KOPT-K1 (cell line): ENCODE results near the gene ARHGAP4.

Experiments used
- H3K27ac ChIP-seq: fragments of 200-600 bp; sonication (generic); 2 replicates; pipeline ENCODE4 v1.5.1; 2016; ENCODE audit warnings: antibody characterized with exemption, mild to moderate bottlenecking, low read depth, low read length; ENCODE audit not compliant: poor library complexity, severe bottlenecking
- H3K36me3 ChIP-seq: fragments of 200-600 bp; sonication (generic); 2 replicates; pipeline ENCODE4 v1.5.1; 2017; ENCODE audit warnings: antibody characterized with exemption, mild to moderate bottlenecking, low read length, moderate library complexity; ENCODE audit not compliant: insufficient read depth
- H3K9me3 ChIP-seq: fragments of 200-600 bp; sonication (generic); 2 replicates; pipeline ENCODE4 v1.5.1; 2017; ENCODE audit warnings: antibody characterized with exemption, low read length, mild to moderate bottlenecking; ENCODE audit not compliant: insufficient read depth, poor library complexity, severe bottlenecking

Gene ARHGAP4

DNA sequence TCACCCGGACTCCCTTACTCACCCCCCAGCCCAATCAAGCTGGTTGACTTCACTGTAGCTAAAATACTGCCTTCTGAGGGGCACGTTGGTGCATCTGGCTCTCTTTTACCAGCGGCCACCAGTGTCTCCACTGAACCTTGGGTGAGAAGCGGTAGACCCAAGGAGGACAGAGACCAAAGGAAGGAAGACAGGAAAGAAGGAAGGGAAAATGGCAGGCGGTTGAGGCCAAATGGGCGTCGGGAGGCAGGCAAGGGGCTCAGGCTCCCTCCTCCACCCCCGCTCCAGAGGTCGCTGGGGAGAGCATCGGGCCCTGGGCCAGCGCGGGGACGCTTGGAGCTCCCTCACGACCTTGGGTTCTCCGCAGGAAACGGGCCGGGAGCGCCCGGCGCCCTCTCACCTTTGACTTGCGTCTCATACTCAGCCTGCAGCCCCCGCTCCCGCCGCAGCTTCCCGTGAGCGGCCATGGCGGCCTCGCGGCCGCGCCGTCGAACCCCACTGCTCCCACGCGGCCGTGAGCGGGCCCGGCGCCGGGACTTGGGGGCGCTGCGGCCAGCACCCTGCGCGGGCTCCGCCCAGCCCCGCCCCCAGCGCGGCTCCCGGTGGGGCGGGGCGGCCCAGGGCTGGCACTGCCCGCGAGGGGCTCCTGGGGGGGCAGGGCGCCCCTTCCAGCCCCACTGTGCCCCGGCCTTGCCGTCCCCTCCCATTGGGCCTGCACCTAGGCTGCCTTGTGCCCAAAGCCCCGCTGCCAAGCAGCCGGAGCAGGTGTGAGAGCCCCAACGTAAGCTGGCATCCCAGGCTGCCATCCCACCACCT, at the start of gene ARHGAP4:
Gene ARHGAP4 (minus strand): TSS at position 526 of the 813 bp plus-strand sequence. CDS start 62 bp downstream, at position 464.
- H3K36me3 ChIP-seq = peaks cover 24% of the 10 kb centered on the region
- H3K9me3 ChIP-seq = no peaks in the 10 kb centered on the region
- peak within 1 kb of the TSS; percentile 100 for H3K27ac ChIP-seq

DNA sequence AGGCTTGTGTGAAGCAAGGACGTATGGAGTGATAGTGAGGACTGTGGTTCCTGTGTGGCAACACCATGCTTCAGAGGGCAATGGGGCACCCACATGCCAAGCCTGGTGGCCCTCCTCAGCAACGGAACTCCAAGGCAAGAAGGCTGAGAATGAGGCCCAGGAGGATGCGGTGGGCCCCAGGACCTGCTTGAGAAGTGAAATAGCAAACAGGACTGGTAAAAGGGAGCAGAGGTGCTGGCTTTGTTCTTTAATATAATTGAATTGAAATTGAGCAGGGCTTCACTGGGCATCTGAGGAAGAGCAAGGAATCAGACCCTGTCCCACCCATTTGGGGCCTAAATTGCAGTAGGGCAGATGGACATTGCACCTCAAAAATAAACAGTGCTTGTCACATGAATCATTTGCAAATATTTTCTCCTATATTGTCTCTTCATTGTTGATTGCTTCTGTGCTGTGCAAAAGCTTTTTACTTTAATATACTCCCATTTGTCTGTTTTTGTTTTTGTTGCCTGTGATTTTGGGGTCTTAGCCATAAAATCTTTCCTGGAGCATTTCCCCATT, 48.7 kb upstream of the ARHGAP4 start:
- peak overlapping the region; percentile 100 for H3K27ac ChIP-seq
- no peaks in the 10 kb centered on the region for H3K9me3 ChIP-seq

DNA sequence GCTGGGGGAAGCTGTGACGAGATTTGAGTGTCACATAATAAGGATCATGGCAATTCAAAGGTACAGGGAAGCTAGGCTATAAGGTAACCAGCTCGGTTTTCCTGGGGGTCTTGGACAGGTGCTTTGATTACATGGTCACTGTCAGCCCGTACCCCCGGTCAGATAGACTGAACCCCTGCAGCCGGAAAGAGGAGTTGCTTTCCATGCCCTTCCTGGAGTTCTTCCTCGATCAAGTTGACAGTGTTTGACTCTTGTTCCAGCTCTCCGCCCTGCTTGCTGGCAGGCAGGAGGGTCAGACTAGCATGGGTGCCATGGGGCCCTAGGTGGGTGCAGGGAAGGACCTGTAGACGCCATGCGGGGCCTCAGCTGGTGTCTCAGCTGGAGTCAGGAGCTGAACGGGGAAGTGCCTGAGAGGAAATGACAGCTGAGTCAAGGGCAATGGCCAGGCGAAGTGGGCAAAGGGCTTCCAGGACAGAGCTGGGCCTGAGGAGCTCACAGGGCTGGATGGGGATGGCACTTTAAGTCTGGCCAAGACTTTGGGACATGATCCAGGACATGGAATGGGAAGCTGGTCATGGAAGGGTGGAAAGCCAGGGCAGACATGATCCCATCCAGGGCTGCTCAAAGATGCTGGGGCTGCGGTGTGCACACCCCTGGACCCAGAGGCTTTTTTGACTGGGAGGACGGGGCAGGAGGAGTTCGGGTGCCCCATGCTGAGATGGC, 48.1 kb upstream of the ARHGAP4 start:
- Histone ChIP-seq H3K9me3 (no peaks in the 10 kb centered on the region), H3K36me3 (peaks cover 7% of the 10 kb centered on the region; the same call in 1 of the 2 replicates), H3K27ac (peak overlapping the region; percentile 100)

More for the DNA sequence above, 48.7 kb upstream of the ARHGAP4 start:
- H3K36me3 ChIP-seq = peaks cover under 1% of the 10 kb centered on the region; the same call in 1 of the 2 replicates

DNA sequence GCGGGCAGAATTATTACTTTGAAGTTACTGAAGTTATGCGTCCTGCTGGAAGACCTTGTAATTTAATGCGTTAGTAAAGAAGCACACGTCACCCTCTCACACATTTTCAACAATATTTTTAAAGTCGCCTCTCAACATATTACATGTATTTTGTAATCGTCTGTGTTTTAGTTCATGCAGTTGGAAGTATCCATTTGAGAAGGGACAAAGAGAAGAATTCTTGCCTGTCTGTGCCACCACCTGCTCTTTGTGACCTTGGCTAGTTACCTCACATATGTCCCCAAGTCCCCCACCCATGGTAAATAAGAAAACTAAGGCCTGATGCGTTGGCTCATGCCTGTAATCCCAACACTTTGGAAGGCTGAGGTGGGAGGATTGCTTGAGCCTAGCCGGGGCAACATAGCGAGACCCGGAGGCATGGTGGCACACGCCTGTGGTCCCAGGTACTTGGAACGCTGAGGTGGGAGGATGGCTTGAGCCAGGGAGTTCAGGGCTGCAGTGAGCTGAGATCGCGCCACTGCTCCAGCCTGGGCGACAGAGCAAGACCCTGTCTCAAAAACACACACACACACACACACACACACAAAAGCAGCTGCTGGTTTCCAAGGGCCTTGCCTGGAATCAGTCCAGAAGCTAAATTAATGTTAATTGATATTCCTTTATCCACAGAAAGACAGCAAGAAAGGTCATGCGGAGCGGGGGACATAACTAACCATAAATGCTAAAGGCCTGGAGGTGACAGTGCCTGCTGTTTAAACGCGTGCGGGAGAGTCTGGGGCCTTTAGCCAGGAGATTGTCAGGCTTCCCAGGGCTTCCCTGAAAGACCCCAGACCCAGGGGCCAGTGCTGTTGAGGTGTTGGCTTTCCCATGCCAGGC, 47.3 kb upstream of the ARHGAP4 start:
- H3K27ac ChIP-seq = peak overlapping the region; percentile 100

DNA sequence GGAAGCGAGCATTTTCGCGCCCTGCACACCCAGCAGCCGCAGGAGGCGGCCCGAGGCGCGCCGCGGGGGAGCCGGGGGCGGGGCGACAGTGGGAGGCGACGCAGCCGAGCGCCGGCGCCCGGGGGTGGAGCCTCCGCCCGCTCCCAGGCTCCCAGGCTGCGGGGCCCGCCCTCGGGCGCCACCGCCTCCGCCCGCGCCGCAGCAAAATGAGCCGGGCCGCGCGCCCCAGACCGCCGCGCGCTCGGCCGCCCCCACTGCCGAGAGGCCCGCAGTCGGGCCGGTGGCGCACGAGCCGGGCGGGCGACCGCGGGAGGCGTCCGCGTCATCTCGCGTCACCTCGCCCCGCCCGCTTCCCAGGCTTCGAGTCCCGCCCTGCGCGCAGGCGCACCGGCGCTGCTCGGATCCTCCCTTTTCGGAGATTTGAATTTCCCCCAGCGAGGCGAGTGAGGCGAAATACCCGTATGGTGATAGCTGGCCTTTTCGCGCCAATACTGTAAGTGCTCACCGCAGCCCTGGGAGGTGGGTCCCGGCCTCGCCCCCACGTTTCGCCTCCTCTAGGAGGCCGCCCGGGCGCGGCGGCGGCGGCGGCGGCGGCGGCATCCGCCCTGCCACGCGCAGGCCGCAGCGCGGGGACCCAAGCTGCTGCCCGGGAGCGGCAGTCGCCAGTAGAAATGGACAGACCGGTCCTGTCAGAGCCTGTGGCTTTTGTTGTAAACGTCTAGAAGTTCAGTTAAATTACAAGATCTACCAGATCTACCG, 46.5 kb upstream of the ARHGAP4 start, which contains the start of gene TMEM187:
Gene TMEM187 (plus strand): TSS at position 387 of the 759 bp plus-strand sequence. CDS start 9,309 bp downstream, outside the sequence.
- peaks cover 16% of the 10 kb centered on the region; the same call in 1 of the 2 replicates for H3K36me3 ChIP-seq
- no peaks in the 10 kb centered on the region for H3K9me3 ChIP-seq
- H3K27ac ChIP-seq = peak within 1 kb of the TSS; percentile 100

More for the DNA sequence above, 47.3 kb upstream of the ARHGAP4 start:
- Histone ChIP-seq H3K36me3 (peaks cover 11% of the 10 kb centered on the region; the same call in 1 of the 2 replicates), H3K9me3 (no peaks in the 10 kb centered on the region)

DNA sequence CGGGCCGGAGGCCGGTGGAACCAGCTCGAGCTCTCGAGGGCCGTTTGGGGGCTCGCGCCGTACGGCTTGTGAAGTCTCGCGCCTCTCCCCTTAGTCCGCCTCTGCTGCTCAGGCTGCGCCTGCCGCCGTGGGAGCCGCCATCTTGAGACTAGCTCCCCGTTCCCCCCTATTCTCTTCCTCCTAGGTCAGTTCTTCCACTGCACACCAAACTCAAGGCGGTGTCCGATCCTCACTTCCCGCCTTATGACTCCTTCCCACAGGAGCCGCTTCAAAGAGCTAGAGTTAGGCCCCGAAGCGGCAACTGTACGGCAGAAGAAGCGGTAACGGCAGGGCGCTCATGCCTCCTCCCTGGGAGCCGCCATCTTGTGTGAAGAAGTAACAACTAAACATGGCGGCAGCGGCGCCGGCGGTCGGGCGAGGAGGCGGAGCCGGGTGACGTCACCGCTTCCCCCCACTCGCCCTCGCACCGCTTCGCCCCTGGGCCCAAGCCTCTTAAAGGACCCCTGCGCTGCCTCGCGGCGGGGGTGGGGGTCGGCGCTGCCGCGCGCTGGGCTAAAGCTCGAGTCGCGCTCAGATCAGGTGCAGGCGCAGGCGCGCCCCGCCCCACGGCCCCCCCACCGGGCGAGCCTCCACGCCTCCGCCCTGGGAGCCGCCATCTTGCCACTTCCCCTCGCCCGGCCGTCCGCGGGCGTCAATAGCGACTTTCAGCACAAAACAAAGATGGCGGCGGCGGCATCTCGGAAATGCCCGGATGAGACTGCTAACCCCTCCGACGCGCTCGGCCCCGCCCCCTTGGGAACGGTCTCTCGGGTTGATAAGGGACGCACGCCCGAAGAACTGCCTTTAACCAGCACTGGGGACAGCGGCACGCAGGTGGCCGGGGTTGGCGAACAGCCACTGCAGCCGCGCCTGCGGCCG, 45.6 kb upstream of the ARHGAP4 start, which contains the start of gene HCFC1:
Gene HCFC1 (minus strand): TSS at position 369 of the 918 bp plus-strand sequence. CDS start 978 bp downstream, outside the sequence.
- Histone ChIP-seq H3K27ac (peak within 1 kb of the TSS; percentile 100), H3K9me3 (no peaks in the 10 kb centered on the region), H3K36me3 (peaks cover 22% of the 10 kb centered on the region; the same call in 1 of the 2 replicates)

DNA sequence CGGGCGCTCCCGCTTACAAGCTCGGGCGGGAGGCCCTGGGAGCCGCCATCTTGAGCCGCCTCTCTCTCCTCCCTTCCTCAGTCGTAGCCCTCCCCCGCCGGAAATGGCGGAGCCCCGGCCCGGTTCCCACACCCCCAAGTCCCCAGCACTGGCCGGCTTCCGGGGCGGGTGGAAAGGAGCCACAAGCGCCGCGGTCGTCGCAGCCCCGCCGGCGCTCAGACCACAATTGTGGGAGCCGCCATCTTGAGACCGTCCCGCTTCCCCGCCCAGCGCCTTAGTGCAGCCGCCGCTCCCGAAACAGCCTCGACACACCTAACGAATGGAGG, 45.0 kb upstream of the ARHGAP4 start:
- H3K27ac ChIP-seq = peak overlapping the region; percentile 100
- peaks cover 28% of the 10 kb centered on the region; the same call in 1 of the 2 replicates for H3K36me3 ChIP-seq
- no peaks in the 10 kb centered on the region for H3K9me3 ChIP-seq

DNA sequence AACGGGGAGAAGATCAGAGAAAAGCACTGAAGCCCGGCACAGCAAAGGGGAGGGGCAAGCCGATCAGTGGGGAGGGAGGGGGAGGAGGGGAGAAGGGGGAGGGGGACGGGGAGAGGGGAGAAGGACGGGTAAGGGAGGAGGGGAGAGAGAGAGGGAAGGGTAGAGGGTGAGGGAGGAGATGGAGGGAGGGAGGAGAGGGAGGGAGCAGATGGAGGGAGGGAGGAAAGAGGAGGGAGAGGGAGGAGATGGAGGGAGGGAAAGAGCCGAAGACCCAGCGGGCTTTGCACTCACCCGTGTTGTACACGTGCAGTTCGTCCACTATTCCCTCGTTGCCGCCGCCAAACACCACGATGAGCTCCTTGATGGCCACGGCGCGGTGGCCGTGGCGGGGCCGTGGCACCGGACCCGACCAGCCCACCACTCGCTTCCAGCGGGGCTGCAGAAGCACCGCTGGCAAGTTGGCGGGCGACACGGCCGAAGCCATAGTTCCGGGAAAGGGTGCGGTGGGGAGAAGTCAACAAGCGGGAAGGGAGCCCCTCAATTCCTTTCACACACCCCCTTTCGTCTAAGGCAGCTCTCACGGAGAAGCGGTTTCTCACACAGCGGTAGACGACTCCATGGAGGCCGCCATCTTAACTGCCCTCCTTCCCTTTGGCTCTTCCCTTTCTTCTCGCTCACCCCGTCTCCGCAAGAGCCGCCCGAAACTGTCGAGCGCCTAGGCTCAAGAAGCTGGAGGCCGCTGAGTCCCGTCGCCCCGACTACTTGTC, 44.5 kb upstream of the ARHGAP4 start:
- peaks cover 32% of the 10 kb centered on the region; the same call in 1 of the 2 replicates for H3K36me3 ChIP-seq
- peak overlapping the region; percentile 100 for H3K27ac ChIP-seq
- no peaks in the 10 kb centered on the region for H3K9me3 ChIP-seq

DNA sequence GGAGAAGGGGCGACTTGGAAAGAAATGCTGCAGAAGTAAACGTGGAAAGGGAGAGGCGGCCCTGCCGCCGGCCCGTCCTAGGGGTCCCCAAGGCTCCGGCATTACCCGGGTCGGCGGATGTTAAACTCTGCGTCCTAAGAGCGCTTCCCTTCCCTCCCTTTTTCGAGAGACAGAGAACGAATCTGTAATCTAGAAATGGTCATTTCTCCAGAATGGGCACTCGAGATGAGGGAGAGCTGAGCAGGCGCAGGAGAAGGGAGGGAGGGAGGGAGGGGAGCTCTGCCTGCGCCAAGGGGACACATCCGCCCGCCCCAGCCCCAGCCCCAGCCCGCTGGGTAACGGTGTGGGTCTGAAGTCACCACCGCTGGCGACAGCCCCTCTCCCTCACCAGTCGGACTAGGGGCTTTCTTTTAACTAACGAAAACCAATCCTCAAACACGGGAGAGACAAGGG, 43.9 kb upstream of the ARHGAP4 start:
- Histone ChIP-seq H3K27ac (peak overlapping the region; percentile 100), H3K36me3 (peaks cover 39% of the 10 kb centered on the region; the same call in 1 of the 2 replicates), H3K9me3 (no peaks in the 10 kb centered on the region)

DNA sequence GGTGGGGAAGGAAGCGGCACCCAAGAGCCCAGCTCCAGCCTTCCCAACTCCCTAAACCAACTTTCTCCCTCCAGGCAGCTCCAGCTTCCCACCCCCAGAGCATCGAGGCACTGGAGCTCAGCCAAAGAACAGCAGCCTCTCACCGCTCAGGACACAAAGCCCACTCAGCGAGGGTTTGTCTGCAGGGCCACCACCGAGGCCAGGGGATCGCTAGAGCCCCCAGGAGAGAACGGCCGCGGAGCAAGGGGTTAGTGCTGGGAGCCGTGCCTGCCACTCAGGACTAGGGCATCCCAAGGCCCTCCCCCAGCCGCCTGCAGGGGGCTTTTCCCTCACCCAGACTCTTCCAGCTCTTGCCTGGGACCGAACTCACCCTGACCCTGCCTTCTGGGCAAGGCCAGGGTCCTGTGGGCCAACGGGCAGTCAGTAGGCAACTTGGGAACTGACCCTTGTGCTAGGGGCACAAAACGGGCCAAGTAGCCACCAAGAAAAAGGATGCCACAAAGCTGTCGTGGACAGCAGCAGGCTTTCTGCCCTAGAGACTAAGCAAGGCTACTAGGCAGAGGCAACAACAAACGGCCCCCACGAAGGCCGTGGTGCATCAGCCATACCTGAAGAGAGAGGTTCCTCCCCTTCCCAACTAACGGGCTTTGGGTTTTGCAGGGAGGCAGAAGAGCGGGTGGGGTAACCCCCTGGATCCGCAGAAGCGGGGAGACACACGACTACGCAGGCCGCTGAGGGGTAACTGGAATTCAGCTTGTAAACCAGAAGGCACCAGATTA, 43.2 kb upstream of the ARHGAP4 start:
- Histone ChIP-seq H3K9me3 (no peaks in the 10 kb centered on the region), H3K27ac (peak overlapping the region; percentile 100), H3K36me3 (peaks cover 45% of the 10 kb centered on the region)

DNA sequence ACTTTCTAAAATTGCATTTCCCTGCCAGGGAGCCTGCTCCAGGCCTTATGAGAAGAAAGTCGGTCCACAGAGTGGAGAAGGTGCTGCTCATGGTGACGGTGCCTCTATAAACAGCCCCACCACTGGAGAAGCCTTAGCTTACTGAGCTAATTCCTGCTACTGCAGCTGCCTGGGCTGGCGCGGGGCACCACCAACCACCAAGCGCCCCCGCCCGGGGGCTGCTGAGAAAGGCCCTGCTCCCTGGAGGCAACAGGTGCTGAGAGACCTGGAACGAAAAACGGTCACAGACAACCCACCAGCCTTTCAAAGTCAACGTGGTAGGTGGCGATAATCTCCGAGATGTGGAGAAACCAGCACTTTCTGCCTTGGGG, 42.7 kb upstream of the ARHGAP4 start:
- Histone ChIP-seq H3K36me3 (peaks cover 50% of the 10 kb centered on the region), H3K9me3 (no peaks in the 10 kb centered on the region), H3K27ac (peak overlapping the region; percentile 100)

DNA sequence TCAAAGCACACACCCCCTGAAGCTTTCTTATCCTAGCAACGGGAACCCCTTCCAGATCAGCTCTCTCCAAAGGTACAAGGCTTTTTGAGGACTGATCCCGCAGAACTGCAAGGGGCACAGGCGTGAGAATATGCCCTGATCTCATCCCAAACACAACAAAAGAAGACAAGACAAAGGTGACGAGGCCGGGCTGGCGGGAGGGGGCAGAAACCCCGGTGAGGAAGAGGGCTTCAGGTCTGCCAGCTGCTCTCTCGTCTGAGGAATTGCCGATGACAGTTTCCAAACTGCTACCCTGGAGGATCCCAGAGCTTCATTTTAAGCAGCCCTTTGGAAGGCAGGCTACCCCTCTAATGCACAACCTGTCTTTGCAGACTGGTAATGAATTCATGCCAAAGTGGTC, 42.2 kb upstream of the ARHGAP4 start:
- H3K36me3 ChIP-seq = peaks cover 55% of the 10 kb centered on the region
- H3K27ac ChIP-seq = peak overlapping the region; percentile 100
- no peaks in the 10 kb centered on the region for H3K9me3 ChIP-seq
